ENCODE measurements around the gene HLX.

Gene HLX, protein sequence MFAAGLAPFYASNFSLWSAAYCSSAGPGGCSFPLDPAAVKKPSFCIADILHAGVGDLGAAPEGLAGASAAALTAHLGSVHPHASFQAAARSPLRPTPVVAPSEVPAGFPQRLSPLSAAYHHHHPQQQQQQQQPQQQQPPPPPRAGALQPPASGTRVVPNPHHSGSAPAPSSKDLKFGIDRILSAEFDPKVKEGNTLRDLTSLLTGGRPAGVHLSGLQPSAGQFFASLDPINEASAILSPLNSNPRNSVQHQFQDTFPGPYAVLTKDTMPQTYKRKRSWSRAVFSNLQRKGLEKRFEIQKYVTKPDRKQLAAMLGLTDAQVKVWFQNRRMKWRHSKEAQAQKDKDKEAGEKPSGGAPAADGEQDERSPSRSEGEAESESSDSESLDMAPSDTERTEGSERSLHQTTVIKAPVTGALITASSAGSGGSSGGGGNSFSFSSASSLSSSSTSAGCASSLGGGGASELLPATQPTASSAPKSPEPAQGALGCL

DNA sequence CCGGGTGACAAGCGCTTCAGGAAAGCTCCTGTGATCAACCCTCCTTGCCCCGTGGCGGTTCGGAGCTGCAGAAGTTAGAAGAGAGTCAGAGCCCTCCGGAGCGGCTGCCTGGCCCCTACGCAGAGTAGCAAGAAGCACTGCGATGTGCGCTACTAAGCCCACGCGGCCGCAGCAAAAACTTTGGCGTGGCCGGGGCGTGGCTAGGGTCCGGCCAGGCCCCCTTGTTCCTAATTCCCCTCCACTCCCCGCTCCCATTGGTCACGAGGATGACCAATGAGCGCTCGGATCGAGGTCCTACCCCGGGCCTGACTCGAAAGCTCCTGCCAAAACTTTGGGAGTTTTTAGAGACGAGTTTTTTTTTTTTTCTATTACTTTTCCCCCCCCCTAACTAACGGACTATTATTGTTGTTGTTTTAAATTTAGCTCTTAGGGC, at the start of gene HLX:
Gene HLX, plus strand, starts transcription at position 368 of the 433 bp plus-strand sequence. CDS start 415 bp downstream, outside the sequence.
- no peak for DNase-seq (ENCODE audit: low read depth in 2 of 3, low spot score in 1 of 3)

DNA sequence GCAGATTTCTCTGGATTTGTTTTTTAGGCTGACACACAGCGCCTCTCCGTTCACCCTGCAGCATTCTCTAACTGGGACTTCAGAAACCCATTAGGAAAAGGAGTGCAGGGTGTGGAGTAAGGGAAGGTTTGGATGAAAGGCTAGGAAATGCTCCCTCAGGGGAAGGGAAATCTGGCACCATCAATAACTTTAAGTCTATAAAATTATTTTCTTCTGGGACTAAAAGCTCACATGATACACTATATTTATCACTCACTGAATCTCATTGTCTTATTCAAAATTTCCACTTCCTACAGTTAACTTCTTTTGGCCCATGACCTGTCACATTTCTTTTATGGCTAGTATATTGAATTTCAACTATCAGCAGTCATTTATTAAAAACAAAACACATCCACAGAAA, 45.8 kb upstream of the HLX start:
- no peak for DNase-seq (ENCODE audit: low read depth in 2 of 3, low spot score in 1 of 3)

- DNase-seq (ENCODE audit: low read depth in 2 of 3, low spot score in 1 of 3): no peak
Observed at GRCh38 chr1:220834155-220834870, 44.9 kb upstream of the HLX start.

DNA sequence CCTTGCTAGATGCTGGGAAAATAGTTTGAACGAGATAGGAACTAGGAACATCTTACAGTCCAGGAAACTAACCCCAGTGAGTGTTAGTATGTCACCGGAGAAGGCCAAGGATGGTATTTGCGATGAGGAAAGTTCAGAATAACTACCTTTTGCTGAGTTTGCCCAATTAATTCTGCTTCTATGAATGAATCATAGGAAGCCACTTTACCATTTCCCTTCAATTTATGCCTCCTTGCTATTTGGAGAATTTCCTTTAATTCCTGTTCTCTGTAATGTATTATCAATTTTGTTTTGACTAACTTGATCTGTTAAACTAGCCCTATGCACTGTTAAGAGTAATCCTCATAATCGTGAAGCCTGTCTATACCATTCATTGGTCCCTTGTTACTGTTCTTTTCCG, 40.7 kb upstream of the HLX start:
- DNase-seq (ENCODE audit: low read depth in 2 of 3, low spot score in 1 of 3): no peak

DNA sequence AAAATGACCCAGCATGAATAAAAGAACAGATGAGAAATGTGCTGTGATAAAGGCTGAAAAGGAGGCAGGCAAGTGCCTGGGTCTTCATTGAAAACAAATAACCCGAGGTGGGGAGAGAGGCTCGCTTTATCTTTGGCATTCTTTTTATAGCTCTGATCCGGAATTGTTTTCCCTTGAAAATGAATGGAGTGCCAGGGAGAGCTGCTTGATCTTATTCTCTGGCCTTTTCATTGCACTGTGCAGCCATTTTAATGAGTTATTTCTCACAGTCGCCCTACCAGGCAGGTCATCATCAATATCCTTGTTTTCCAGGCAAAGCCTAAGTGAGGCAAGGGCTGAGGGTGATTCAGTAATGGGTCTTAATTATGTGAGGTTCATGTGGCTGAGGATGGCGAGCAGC, 39.8 kb upstream of the HLX start:
- no peak for DNase-seq (ENCODE audit: low read depth in 2 of 3, low spot score in 1 of 3)

- no peak for DNase-seq (ENCODE audit: low read depth in 2 of 3, low spot score in 1 of 3)
Observed at GRCh38 chr1:220841293-220841692, 38.0 kb upstream of the HLX start.

DNA sequence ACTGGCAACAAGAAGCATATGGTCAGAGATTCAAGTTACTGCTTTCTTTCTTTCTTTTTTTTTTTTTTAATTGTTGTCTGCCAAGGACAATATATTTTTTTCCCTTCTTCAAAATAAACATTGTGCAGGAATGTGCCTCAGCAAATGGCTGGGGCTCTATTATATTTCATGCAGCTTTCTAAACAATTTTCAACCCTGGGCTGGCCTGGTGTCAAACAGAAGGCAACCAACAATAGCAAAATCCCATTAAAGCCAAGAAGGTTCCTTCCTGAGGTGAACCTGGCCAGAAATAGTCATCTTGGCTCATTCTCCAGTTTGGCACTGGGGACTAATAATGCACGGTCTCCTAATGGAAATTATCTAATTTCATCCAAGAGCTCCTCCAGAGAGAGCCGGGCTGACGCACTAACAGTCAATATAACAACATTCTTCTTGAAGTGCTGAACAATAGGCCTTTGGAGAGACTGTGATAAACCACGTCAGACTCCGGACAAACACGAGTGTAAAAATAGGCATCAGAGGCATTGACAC, 35.7 kb upstream of the HLX start:
- no peak for DNase-seq (ENCODE audit: low read depth in 2 of 3, low spot score in 1 of 3)

DNA sequence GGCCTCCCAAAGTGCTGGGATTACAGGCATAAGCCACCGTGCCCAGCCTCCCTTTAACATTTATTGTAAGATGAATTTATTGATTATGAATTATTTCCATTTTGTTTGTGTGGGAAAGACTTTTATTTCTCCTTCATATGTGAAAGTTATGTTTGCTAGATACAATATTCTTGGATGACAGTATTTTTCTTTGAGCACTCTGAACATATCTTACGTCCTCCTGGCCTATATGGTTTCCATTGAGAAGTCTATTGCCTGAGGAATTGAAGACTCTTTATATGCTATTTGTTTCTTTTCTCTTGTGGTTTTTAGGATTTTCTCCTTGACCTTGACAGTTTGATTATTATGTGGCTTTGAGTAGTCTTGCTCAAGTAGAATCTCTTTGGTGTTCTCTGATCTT, 26.8 kb upstream of the HLX start:
- no peak for DNase-seq (ENCODE audit: low read depth in 2 of 3, low spot score in 1 of 3)

DNA sequence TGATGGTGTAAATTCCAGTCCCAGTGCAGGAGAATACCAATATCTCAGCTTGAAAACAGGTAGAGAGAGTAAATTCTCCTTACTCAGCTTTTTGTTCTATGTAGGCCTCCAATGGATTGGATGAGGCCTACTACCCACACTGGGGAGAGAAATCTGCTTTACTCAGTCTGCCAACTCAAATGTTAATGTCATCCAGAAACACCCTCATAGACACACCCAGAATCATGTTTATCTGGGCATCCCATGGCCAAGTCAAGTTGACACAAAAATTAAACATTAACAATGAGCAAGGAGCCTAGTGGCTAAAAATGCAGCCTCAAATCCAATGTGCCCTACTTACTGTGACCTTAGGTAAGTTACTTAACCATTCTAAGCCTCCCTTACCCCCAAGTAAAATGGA, 6.9 kb upstream of the HLX start:
- no peak for DNase-seq (ENCODE audit: low read depth in 2 of 3, low spot score in 1 of 3)

- DNase-seq (ENCODE audit: low read depth in 2 of 3, low spot score in 1 of 3): no peak
Observed at GRCh38 chr1:220873087-220873486, 6.2 kb upstream of the HLX start.

GRCh38 chr1:220873868-220874655, 5.2 kb upstream of the HLX start:
- DNase-seq (ENCODE audit: low read depth in 2 of 3, low spot score in 1 of 3): no peak

DNA sequence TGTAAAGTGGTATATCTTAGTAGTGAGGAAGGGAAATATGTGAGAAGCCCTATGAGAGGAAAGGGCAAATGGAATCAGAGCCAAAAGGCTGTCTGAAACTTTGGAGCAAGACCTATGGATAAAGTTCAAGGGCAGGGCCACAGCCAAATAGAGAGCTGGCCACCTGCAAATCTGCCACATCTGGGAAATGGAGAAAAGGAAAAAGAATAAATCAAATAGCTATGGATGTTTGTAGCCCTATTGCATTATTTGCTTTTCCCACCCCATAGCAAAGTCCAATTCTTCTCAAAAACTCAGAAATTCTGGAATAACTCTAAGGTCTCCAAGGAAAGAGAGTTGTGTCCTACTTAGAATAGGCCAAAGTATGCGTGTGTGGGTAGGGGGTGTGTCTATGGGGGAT, 4.0 kb upstream of the HLX start:
- no peak for DNase-seq (ENCODE audit: low read depth in 2 of 3, low spot score in 1 of 3)

DNA sequence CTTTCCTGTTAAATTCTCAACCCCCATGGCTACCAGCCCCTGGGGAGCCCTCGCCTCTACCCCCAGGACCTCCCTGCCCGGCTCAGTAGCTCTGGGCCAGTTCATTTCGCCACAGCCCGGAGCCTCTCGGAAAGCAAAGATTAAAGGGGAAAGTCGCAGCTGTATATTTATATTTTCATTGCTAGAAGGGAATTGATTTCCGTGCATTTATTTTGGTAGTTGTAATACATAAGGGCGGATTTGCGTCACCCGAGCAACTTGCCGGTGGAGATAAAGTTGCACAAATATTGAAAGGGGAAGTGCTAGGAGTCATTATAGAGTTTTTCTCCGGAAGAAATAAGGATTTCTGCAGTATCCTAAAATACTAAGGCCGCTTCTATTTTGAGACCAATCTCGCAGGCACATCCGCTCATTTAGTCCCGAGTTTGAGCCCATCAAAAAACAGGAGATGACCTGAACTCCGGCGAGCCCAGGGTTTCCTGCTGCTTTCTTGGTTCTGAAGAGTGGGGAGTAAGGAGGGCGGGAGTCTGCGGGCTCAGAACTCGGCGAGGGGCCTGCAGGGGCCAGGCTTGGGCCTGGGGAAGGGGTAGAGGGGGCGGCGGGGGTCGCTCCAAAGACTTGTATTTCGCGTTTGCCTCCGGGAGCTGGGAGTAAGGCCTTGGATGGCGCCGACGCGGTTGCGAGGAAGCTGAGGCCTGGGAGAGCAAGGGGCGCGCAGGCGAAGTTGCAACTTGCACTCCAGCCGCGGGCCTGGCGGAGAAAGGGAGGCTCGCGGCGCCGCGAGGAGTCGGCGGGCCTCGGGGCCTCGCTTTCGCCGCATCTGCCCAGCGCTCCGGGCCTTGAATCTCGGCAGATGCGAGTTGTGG, 2.5 kb upstream of the HLX start:
- DNase-seq (ENCODE audit: low read depth in 2 of 3, low spot score in 1 of 3): no peak

DNA sequence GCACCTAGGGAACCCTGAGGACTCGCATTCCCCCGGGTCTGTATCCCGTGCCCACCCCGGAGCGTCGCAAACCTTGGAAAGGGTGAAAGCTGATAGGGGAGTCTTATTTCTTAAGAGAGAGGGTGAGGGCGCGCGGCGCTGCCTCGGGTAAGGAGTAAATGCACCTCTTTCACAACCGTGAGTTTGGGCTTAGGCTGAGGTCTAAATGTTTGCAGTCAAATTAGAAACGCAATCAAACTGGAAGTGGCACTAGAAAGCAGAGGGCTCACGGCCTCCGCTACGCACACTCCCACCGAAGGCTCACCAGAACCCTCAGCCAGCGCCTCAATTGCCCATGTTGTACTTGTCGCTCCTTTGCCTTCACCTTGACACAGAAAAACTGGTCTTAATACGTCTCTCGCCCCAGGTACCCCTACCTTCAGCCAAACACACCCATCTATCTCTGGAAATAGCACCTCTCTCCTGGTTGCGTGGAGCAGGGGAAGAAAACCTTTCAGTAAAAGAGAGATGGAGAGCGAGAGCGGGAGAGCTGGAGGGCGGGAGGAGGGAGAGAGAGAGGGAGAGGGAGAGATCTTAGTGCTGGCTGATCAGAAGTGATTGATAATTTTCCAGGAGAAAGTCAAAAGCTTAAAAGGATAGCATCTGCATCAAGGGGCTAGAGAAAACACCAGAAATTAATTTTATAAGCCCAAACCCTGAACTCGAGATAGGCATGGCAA, 1.7 kb upstream of the HLX start:
- no peak for DNase-seq (ENCODE audit: low read depth in 2 of 3, low spot score in 1 of 3)

GRCh38 chr1:220878191-220879075, 810 bp upstream of the HLX start:
- DNase-seq (ENCODE audit: low read depth in 2 of 3, low spot score in 1 of 3): no peak

GRCh38 chr1:220879509-220880361, 492 bp downstream of the HLX start:
- DNase-seq (ENCODE audit: low read depth in 2 of 3, low spot score in 1 of 3): no peak

- DNase-seq (ENCODE audit: low read depth in 2 of 3, low spot score in 1 of 3): no peak
Observed at GRCh38 chr1:220880362-220880670, 1.1 kb downstream of the HLX start.
